Tibial nerve (tissue), 4 donors: Measurements from ENCODE around the gene GSTA3.

Experiments used
- CTCF ChIP-seq, 5 experiments: fragments of 200-600 bp in 3 of 5; fragments of 450-650 bp in 2 of 5; sonication (generic) in 3 of 5; IDR thresholded peaks; one replicate each; pipeline ENCODE4 v1.5.1; 2016 to 2019; ENCODE audit warnings: antibody characterized with exemption in 5 of 5, mild to moderate bottlenecking in 3 of 5, moderate library complexity in 2 of 5
- EP300 ChIP-seq, 2 donors: sonication (generic); formaldehyde crosslinking; IDR thresholded peaks; one replicate each; pipeline ENCODE4 v1.6.1; 2017; ENCODE audit warnings: antibody characterized with exemption in 2 of 2, mild to moderate bottlenecking in 1 of 2
- POLR2A ChIP-seq, 2 donors: fragments of 450-650 bp; IDR thresholded peaks; one replicate each; pipeline ENCODE4 v1.6.1; 2017; ENCODE audit warnings: antibody characterized with exemption in 2 of 2, mild to moderate bottlenecking in 2 of 2, moderate library complexity in 2 of 2

- no peak for TF ChIP-seq POLR2A (IDR thresholded peaks at IDR 0.05)
- no peak for TF ChIP-seq CTCF (IDR thresholded peaks at IDR 0.05)
- TF ChIP-seq EP300 (IDR thresholded peaks at IDR 0.05): no peak
These were observed 20.0 kb upstream of the GSTA3 start for GRCh38 chr6:52929321-52930164.
